ENCODE data around the gene MCC.

DNA sequence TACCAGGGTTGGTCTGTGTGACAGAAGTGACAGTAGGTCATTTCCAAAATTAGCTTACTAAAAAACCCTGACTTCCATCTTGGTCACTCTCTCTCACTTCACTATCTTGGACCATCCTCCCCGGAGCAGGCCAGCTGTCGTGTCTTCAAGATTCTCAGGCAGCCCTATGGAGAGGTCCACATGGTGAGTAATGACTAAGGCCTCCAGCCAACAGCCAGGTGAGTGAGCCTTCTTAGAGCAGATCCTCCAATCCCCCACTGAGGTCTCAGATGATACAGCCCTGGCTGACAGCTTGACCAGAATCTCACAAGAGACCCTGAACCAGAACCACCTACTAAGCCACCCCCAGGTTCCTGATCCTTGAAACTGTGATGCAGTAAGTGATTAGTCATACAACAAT, 419.7 kb downstream of the MCC start:
- TF ChIP-seq EZH2 (IDR thresholded peaks at IDR 0.05; ENCODE audit: low read length, missing control alignments), result no peak
- TF ChIP-seq, protein P1, sequence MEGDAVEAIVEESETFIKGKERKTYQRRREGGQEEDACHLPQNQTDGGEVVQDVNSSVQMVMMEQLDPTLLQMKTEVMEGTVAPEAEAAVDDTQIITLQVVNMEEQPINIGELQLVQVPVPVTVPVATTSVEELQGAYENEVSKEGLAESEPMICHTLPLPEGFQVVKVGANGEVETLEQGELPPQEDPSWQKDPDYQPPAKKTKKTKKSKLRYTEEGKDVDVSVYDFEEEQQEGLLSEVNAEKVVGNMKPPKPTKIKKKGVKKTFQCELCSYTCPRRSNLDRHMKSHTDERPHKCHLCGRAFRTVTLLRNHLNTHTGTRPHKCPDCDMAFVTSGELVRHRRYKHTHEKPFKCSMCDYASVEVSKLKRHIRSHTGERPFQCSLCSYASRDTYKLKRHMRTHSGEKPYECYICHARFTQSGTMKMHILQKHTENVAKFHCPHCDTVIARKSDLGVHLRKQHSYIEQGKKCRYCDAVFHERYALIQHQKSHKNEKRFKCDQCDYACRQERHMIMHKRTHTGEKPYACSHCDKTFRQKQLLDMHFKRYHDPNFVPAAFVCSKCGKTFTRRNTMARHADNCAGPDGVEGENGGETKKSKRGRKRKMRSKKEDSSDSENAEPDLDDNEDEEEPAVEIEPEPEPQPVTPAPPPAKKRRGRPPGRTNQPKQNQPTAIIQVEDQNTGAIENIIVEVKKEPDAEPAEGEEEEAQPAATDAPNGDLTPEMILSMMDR (conservative IDR thresholded peaks at IDR 0.05 in 1 of 2, IDR thresholded peaks at IDR 0.05 in 1 of 2; ENCODE audit: low read depth in 1 of 2, low read length in 2 of 2), result no peak
